ENCODE data around the gene ORM1.

ORM1 gene

DNA sequence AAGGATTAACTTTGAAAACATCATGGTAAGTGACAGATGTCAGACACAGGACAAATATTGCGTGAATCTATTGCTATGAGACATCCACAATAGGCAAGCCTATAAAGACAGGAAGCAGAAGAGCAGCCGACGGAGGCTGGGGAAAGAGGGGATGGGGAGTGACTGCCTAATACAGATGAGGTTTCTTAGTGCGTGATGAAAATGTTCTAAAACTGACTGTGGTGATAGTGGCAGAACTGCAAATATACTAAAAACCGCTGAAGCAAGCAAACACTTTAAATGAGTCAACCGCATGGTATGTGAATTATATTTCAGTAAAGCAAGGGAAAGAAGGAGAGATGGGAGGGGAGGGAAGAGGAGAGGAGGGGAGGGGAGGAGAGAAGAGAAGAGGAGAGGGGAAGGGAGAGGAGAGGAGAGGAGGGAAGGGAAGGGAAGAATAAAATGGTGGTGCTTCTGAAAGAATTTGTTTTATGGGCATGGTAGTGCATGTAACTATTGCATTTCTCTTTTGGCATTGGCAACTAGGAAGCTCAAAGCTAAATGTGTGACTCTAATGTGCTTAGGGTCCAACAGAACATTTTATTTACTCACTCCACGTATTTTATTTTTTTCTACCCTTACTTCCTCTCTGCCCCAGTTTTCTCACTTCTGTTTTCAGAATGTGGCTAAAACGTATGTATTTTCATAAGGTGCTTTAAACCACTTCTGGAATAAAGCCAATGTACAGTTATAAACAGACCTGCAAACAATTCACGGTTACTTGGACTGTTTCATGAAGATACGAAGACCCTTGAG lies 43.6 kb downstream of the ORM1 start:
- no peaks in the 10 kb centered on the region for H3K9me3 ChIP-seq (replicated peaks; ENCODE audit: low read length)
- no peaks in the 10 kb centered on the region for H3K27me3 ChIP-seq (ENCODE audit: control insufficient read depth, insufficient read depth, low read length)
- peaks cover 30% of the 10 kb centered on the region for H3K36me3 ChIP-seq (ENCODE audit: insufficient read depth, low read length)
- peak overlapping the region; percentile 0 for H3K4me2 ChIP-seq (ENCODE audit: low read length)
- H3K4me1 ChIP-seq (ENCODE audit: control insufficient read depth, insufficient read depth, low read length): peaks cover 39% of the 10 kb centered on the region
- H3K4me3 ChIP-seq (ENCODE audit: low read length): no peak overlapping the region
- H3K9ac ChIP-seq (ENCODE audit: low read depth, low read length): peak overlapping the region; percentile 8

DNA sequence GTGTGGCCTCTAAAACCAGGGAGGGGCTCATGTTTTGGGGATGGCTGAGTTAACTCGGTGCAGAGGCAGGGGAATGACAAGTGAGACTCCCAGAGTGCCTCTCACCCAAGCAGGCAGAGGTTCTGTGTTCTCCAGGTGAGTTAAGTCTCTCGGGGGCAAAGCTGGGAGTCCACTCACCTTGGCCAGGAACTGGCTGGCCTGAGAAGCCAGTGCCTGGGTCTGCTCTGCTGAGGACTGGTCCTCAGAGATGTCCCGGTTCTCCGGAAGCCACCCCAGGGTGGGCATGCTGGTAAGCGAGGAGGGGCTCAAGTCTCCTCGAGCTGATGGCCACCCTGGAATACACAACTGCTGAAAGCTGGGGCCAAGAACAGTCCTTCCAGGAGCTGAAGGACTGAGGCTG lies 44.5 kb downstream of the ORM1 start:
- H3K9ac ChIP-seq (ENCODE audit: low read depth, low read length): no peak overlapping the region
- H3K4me3 ChIP-seq (ENCODE audit: low read length): no peak overlapping the region
- peaks cover 28% of the 10 kb centered on the region for H3K36me3 ChIP-seq (ENCODE audit: insufficient read depth, low read length)

DNA sequence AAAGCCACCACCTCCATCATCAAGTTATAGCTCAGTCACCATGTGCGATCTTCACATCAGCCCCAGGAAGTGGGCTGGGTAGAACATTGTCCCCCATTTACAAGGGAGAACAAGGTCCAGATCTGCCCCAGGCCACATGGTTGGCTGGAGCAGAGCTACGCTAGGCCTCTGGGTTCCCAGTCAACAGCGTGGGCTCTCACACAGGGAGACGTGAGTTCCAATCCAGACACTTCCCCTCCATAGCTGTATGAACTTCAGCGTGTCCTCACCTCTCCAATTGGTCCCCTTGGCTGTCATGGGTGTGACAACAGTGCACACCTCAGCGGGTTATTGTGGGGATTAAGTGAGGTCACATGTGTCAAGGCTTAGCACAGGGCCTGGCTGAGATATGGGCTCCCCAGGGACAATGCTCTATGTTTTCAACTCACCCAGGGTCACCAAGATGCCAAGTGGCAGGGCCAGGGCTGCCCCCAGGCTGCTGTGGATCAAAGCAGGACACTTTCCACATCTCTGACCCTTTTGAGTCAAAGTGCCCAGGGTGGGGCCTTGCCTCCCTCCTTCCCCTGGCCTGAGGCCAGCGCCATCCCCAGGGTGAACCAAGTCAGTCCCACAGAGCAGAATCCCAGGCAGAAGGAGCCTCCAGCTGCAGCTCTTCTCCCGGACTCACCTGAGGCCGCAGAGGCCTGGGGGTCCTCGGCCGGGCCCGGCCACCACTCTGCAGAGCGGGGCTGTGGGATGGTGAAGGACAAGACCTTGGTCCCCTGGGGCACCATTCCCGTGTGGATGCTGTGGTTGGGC lies 45.1 kb downstream of the ORM1 start:
- no peak overlapping the region for H3K4me3 ChIP-seq (ENCODE audit: low read length)
- H3K4me2 ChIP-seq (ENCODE audit: low read length): no peak overlapping the region
- no peaks in the 10 kb centered on the region for H3K9me3 ChIP-seq (replicated peaks; ENCODE audit: low read length)
- peaks cover 25% of the 10 kb centered on the region for H3K36me3 ChIP-seq (ENCODE audit: insufficient read depth, low read length)
- H3K4me1 ChIP-seq (ENCODE audit: control insufficient read depth, insufficient read depth, low read length): peaks cover 38% of the 10 kb centered on the region
- no peaks in the 10 kb centered on the region for H3K27me3 ChIP-seq (ENCODE audit: control insufficient read depth, insufficient read depth, low read length)
- no peak overlapping the region for H3K9ac ChIP-seq (ENCODE audit: low read depth, low read length)

More for the DNA sequence above, 44.5 kb downstream of the ORM1 start:
- Histone ChIP-seq H3K27me3 (ENCODE audit: control insufficient read depth, insufficient read depth, low read length) (no peaks in the 10 kb centered on the region), H3K4me1 (ENCODE audit: control insufficient read depth, insufficient read depth, low read length) (peaks cover 39% of the 10 kb centered on the region), H3K9me3 (replicated peaks; ENCODE audit: low read length) (no peaks in the 10 kb centered on the region), H3K4me2 (ENCODE audit: low read length) (no peak overlapping the region)

DNA sequence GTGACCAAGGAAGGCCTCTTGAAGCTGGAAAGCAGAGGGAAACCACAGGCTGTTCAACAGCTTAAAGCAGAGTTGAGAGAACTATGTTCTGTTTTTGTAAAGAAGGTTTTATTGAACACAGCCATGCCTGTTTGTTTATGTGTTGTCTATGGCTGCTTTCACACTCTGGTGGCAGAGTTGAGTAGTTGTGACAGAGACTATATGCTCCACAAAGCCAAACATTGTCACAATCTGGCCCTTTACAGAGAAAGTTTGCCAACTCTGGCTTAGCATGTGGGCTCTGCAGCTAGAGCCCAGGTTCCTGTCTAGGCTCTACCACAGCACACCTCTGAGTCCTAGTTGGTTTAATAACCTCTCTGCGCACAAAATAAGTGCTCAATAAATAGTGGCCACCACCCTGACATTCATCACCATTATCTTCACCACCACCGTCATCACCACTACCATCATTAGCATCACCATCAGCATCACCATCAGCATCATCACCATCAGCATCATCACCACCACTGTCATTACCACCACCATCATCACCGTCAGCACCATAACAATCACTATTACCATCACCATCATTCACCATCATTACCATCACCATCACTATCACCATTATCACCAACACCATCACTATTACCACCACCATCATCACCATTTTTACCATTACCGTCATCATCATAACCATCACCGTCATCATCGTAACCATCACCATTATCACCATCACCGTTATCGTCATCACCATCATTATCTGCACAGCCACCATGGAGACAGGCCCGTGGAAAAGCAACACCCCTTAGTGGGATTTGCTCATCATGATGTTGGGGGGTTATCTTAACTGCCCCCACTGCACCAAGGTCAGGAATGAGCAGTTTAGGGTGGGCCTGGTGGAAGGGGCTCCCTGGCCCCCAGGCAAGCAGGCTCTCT lies 46.6 kb downstream of the ORM1 start:
- H3K4me1 ChIP-seq (ENCODE audit: control insufficient read depth, insufficient read depth, low read length): peaks cover 24% of the 10 kb centered on the region

DNA sequence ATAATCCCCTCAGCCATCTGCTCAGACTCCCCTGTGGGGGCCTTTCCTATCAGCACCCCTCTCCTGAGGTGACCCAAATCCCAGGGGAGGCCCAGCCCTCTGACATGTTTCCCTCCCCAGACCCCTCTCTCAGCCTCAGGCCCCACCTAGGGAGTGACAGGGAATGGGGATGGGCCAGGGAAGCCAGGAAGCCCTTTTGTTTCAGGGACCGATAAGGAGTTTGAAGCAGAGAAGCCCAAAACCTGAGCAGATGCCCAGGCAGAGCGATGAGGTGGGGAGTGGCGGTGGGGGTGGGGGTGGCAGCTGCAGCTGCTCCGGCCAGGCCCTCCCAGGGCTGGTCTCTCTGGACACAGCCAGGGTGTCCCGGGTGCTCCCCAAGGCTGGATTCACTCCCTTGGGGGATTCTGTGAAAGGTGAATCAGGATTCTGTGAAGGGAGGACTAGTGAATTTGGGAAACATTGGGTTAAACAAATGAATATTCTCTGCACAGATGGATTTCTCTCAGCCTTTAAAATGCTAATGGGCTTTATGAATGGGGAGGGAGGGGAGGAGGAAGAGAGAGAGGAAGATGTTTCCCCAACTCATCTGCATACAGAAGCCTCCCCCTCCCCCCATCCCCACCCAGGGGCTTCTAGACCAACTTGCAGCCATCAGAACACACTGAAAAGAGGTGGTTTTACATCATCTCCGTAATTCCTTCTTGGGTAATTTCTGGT lies 47.5 kb downstream of the ORM1 start:
- Histone ChIP-seq H3K27me3 (ENCODE audit: control insufficient read depth, insufficient read depth, low read length) (no peaks in the 10 kb centered on the region), H3K36me3 (ENCODE audit: insufficient read depth, low read length) (peaks cover 19% of the 10 kb centered on the region), H3K4me1 (ENCODE audit: control insufficient read depth, insufficient read depth, low read length) (peaks cover 15% of the 10 kb centered on the region), H3K4me3 (ENCODE audit: low read length) (no peak overlapping the region), H3K4me2 (ENCODE audit: low read length) (no peak overlapping the region), H3K9me3 (replicated peaks; ENCODE audit: low read length) (no peaks in the 10 kb centered on the region), H3K9ac (ENCODE audit: low read depth, low read length) (no peak overlapping the region)

More for the DNA sequence above, 46.6 kb downstream of the ORM1 start:
- Histone ChIP-seq H3K36me3 (ENCODE audit: insufficient read depth, low read length) (peaks cover 19% of the 10 kb centered on the region), H3K9ac (ENCODE audit: low read depth, low read length) (no peak overlapping the region), H3K4me2 (ENCODE audit: low read length) (no peak overlapping the region), H3K27me3 (ENCODE audit: control insufficient read depth, insufficient read depth, low read length) (no peaks in the 10 kb centered on the region), H3K9me3 (replicated peaks; ENCODE audit: low read length) (no peaks in the 10 kb centered on the region), H3K4me3 (ENCODE audit: low read length) (no peak overlapping the region)

DNA sequence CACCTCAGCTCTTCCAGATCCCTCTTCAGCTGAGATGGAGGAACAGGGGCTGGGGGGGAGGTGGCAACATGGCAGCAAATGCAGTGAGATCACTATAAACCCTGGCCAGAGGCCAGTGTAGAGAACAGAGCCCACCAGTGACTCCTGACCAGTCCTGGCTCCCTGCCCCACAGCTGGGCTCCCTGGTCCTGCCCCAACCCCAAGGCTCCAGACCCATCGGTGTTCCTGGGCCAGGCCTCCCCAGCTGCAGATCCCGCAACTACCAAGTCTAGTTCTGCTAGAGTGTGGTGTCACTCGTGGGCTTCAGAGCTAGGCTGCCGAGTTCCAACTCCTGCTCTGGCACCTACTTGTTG lies 48.0 kb downstream of the ORM1 start:
- Histone ChIP-seq H3K9me3 (replicated peaks; ENCODE audit: low read length) (no peaks in the 10 kb centered on the region), H3K9ac (ENCODE audit: low read depth, low read length) (no peak overlapping the region), H3K27me3 (ENCODE audit: control insufficient read depth, insufficient read depth, low read length) (no peaks in the 10 kb centered on the region), H3K4me1 (ENCODE audit: control insufficient read depth, insufficient read depth, low read length) (peaks cover 11% of the 10 kb centered on the region), H3K36me3 (ENCODE audit: insufficient read depth, low read length) (peaks cover 19% of the 10 kb centered on the region), H3K4me2 (ENCODE audit: low read length) (no peak overlapping the region), H3K4me3 (ENCODE audit: low read length) (no peak overlapping the region)

DNA sequence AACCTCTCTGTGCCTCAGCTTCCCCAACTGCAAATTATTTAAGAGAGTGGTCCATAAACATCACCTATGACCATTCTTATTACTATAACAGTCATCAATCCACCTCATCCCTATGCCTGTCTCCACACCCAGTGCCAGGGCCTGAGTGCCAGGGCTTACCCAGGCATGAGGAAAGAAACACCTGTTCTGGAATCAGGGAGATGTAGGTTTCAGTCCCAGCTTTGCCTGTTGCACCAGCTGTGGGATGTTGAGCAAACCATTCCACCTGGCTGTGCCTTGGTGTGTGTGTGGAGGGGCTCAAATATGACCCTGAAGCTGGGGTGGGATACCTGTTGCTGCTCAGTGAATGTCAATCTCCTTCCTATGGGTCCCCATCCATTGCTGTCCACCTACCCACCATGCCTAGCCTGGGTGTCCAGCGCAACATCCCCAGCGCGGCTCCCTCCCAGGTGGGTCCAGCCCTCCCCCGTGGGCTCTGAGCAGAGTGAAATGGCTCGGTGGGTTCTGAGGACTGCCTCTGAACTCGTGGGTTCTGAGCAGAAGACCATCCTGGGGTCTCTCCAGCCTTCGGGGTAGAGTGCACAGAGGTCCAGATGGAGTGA lies 48.5 kb downstream of the ORM1 start:
- Histone ChIP-seq H3K36me3 (ENCODE audit: insufficient read depth, low read length) (peaks cover 20% of the 10 kb centered on the region), H3K9me3 (replicated peaks; ENCODE audit: low read length) (no peaks in the 10 kb centered on the region), H3K9ac (ENCODE audit: low read depth, low read length) (no peak overlapping the region), H3K4me1 (ENCODE audit: control insufficient read depth, insufficient read depth, low read length) (peaks cover 8% of the 10 kb centered on the region), H3K4me2 (ENCODE audit: low read length) (no peak overlapping the region), H3K27me3 (ENCODE audit: control insufficient read depth, insufficient read depth, low read length) (no peaks in the 10 kb centered on the region), H3K4me3 (ENCODE audit: low read length) (no peak overlapping the region)

DNA sequence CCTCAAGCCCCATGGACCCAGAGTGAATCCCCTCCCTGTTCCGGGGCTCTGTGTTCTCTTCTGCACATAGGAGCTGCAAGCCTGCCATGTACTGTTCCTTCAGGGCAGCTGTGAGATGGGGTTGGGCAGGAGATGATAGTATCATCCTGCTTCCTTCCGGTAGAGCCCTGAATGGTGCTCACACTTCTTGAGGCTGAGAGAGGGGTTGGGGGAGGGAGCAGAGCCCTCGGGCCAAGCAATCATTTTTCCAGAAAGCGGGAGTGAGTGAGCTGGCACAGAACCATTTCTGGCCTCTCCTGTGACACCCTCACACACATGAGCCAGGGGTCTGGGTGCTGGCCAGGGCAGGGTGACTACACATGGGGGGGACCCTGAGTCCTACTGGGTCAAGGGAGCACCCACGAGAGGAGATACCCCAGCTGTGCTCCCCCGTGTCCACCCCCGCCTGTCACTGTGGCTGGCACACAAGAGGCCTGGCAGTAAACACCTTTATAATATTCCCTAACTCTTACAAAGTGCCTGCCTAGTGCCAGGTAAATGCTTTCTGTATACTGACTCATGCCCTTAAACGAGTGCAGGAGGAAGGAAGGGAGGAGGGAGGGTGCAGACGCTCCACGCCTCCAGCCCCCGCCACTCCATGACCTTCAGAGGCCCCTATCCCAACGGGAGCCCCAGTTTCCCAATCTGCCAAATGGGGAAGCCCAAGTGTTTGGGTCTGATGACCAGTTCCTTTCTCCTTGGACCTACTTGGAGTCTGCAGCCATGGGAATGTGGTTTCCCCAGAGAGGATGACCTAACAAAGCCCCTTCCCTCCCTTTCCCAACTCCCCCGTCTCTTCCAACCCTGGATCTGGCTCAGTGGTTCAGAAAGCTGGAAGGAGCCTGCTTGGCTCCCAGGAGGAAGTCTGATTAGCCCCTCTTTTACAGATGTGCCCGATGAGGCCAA lies 49.3 kb downstream of the ORM1 start:
- Histone ChIP-seq H3K9me3 (replicated peaks; ENCODE audit: low read length) (no peaks in the 10 kb centered on the region), H3K4me1 (ENCODE audit: control insufficient read depth, insufficient read depth, low read length) (peaks cover under 1% of the 10 kb centered on the region), H3K27me3 (ENCODE audit: control insufficient read depth, insufficient read depth, low read length) (no peaks in the 10 kb centered on the region), H3K36me3 (ENCODE audit: insufficient read depth, low read length) (peaks cover 28% of the 10 kb centered on the region), H3K4me3 (ENCODE audit: low read length) (no peak overlapping the region), H3K4me2 (ENCODE audit: low read length) (no peak overlapping the region), H3K9ac (ENCODE audit: low read depth, low read length) (no peak overlapping the region)

DNA sequence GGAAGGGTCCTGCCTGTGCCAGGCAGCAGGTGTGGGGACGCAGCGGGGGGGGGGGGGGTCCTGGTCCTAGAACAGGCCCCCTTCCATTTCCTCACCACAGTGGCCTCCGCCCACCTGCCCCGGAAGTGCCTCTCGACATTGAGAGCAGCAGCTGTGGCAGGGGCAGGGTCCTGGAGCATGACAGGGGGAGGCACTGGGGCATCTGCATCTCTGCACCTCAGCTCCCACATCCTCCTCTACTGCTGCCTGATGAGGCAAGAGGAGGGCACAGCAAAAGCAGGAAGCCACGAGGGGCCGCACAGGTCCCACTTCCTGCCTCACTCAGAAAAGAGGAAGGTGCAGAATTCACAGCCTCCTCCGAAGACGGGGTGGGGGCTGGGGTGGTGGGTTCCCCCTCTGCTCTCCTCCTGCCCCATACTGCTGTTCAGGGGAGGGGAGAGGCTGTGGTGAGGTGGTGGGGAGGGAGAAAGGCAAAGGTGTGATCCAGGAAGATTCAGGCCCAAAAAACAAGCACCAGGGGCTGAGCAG lies 50.1 kb downstream of the ORM1 start:
- no peak overlapping the region for H3K4me3 ChIP-seq (ENCODE audit: low read length)
- H3K36me3 ChIP-seq (ENCODE audit: insufficient read depth, low read length): peaks cover 23% of the 10 kb centered on the region
- H3K27me3 ChIP-seq (ENCODE audit: control insufficient read depth, insufficient read depth, low read length): no peaks in the 10 kb centered on the region
- H3K9me3 ChIP-seq (replicated peaks; ENCODE audit: low read length): no peaks in the 10 kb centered on the region
- no peaks in the 10 kb centered on the region for H3K4me1 ChIP-seq (ENCODE audit: control insufficient read depth, insufficient read depth, low read length)
- H3K9ac ChIP-seq (ENCODE audit: low read depth, low read length): no peak overlapping the region
- H3K4me2 ChIP-seq (ENCODE audit: low read length): no peak overlapping the region
